Measurements from ENCODE around the gene PLCG1. TPM values are rescaled to one million over a fixed set of nuclear protein-coding genes. Genes with fewer than 3 reads are reported as not detected.

The PLCG1 gene
- total and polyA plus RNA-seq, 2 experiments from 2014 or later: 27.4 to 206 TPM

GRCh38 chr20:41169162-41169690 lies 31.9 kb downstream of the PLCG1 start (continued):
- TF ChIP-seq POLR2AphosphoS5 (IDR thresholded peaks at IDR 0.05; ENCODE audit: low read depth) (no peak), CREB1 (CRISPR knock-in tag; IDR thresholded peaks at IDR 0.05; ENCODE audit: low read depth) (no peak), NANOG (IDR thresholded peaks at IDR 0.05; ENCODE audit: borderline replicate concordance) (no peak), ZNF114 (CRISPR knock-in tag; IDR thresholded peaks at IDR 0.05) (no peak), EZH2 (IDR thresholded peaks at IDR 0.05; ENCODE audit: low read depth, unreplicated experiment) (no peak), ZNF331 (CRISPR knock-in tag; IDR thresholded peaks at IDR 0.05; ENCODE audit: low read depth) (no peak), JUNB (IDR thresholded peaks at IDR 0.05; ENCODE audit: unreplicated experiment) (no peak)
- TF ChIP-seq, protein P1, sequence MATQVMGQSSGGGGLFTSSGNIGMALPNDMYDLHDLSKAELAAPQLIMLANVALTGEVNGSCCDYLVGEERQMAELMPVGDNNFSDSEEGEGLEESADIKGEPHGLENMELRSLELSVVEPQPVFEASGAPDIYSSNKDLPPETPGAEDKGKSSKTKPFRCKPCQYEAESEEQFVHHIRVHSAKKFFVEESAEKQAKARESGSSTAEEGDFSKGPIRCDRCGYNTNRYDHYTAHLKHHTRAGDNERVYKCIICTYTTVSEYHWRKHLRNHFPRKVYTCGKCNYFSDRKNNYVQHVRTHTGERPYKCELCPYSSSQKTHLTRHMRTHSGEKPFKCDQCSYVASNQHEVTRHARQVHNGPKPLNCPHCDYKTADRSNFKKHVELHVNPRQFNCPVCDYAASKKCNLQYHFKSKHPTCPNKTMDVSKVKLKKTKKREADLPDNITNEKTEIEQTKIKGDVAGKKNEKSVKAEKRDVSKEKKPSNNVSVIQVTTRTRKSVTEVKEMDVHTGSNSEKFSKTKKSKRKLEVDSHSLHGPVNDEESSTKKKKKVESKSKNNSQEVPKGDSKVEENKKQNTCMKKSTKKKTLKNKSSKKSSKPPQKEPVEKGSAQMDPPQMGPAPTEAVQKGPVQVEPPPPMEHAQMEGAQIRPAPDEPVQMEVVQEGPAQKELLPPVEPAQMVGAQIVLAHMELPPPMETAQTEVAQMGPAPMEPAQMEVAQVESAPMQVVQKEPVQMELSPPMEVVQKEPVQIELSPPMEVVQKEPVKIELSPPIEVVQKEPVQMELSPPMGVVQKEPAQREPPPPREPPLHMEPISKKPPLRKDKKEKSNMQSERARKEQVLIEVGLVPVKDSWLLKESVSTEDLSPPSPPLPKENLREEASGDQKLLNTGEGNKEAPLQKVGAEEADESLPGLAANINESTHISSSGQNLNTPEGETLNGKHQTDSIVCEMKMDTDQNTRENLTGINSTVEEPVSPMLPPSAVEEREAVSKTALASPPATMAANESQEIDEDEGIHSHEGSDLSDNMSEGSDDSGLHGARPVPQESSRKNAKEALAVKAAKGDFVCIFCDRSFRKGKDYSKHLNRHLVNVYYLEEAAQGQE (IDR thresholded peaks at IDR 0.05; ENCODE audit: unreplicated experiment): no peak

- Histone ChIP-seq H3K27me3 (ENCODE audit: insufficient read depth) (no peaks in the 10 kb centered on the region), H3K4me3 (no peak overlapping the region), H4K20me1 (replicated peaks; ENCODE audit: insufficient read depth) (peaks cover 4% of the 10 kb centered on the region), H3K4me1 (ENCODE audit: insufficient read depth) (no peaks in the 10 kb centered on the region), H3K36me3 (ENCODE audit: insufficient read depth) (peaks cover 32% of the 10 kb centered on the region), H3F3A (replicated peaks; ENCODE audit: low read depth) (peaks cover 6% of the 10 kb centered on the region; the same call in 1 of the 2 replicates), H3K79me2 (replicated peaks; ENCODE audit: insufficient read depth) (no peaks in the 10 kb centered on the region), H3K4me2 (no peak overlapping the region), H2AFZ (no peak overlapping the region), H3K9me2 (ENCODE audit: insufficient read depth) (no peaks in the 10 kb centered on the region), H3K27ac (ENCODE audit: low read depth) (no peak overlapping the region)
- Mint-ChIP-seq H3K4me3 (no peak overlapping the region), H3K36me3 (ENCODE audit: low read depth) (peaks cover 93% of the 10 kb centered on the region), H3K9me3 (no peaks in the 10 kb centered on the region; the same call in 2 of the 3 replicates), H3K27ac (no peak overlapping the region), H3K27me3 (ENCODE audit: insufficient read depth, low read depth, poor library complexity) (peaks cover 15% of the 10 kb centered on the region), H3K4me1 (no peaks in the 10 kb centered on the region; the same call in 2 of the 3 replicates)
- no peak for ATAC-seq
- no peak for DNase-seq (ENCODE audit: low spot score)
- no peak for TF ChIP-seq POLR2AphosphoS5 (IDR thresholded peaks at IDR 0.05; ENCODE audit: low read depth)
- no peak for TF ChIP-seq STAT1 (IDR thresholded peaks at IDR 0.05; ENCODE audit: unreplicated experiment)
- no peak for TF ChIP-seq JUNB (IDR thresholded peaks at IDR 0.05; ENCODE audit: unreplicated experiment)
- no peak for TF ChIP-seq ZNF114 (CRISPR knock-in tag; IDR thresholded peaks at IDR 0.05)
- TF ChIP-seq EZH2 (IDR thresholded peaks at IDR 0.05; ENCODE audit: low read depth, unreplicated experiment): no peak
- TF ChIP-seq ZNF331 (CRISPR knock-in tag; IDR thresholded peaks at IDR 0.05; ENCODE audit: low read depth): no peak
- TF ChIP-seq, protein P1 (IDR thresholded peaks at IDR 0.05; ENCODE audit: unreplicated experiment): no peak
- TF ChIP-seq, protein P2, sequence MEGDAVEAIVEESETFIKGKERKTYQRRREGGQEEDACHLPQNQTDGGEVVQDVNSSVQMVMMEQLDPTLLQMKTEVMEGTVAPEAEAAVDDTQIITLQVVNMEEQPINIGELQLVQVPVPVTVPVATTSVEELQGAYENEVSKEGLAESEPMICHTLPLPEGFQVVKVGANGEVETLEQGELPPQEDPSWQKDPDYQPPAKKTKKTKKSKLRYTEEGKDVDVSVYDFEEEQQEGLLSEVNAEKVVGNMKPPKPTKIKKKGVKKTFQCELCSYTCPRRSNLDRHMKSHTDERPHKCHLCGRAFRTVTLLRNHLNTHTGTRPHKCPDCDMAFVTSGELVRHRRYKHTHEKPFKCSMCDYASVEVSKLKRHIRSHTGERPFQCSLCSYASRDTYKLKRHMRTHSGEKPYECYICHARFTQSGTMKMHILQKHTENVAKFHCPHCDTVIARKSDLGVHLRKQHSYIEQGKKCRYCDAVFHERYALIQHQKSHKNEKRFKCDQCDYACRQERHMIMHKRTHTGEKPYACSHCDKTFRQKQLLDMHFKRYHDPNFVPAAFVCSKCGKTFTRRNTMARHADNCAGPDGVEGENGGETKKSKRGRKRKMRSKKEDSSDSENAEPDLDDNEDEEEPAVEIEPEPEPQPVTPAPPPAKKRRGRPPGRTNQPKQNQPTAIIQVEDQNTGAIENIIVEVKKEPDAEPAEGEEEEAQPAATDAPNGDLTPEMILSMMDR (conservative IDR thresholded peaks at IDR 0.05; ENCODE audit: low read depth in 2 of 2): no peak
These were observed 32.5 kb downstream of the PLCG1 start for GRCh38 chr20:41169791-41170351.

Measured in GM23338 (cell line).